ENCODE data around the gene REX1BD. TPM values are rescaled to one million over a fixed set of nuclear protein-coding genes. Genes with fewer than 3 reads are reported as not detected.

The REX1BD gene
- total RNA-seq, 1 experiment from 2014 or later, result 97.1 TPM

DNA sequence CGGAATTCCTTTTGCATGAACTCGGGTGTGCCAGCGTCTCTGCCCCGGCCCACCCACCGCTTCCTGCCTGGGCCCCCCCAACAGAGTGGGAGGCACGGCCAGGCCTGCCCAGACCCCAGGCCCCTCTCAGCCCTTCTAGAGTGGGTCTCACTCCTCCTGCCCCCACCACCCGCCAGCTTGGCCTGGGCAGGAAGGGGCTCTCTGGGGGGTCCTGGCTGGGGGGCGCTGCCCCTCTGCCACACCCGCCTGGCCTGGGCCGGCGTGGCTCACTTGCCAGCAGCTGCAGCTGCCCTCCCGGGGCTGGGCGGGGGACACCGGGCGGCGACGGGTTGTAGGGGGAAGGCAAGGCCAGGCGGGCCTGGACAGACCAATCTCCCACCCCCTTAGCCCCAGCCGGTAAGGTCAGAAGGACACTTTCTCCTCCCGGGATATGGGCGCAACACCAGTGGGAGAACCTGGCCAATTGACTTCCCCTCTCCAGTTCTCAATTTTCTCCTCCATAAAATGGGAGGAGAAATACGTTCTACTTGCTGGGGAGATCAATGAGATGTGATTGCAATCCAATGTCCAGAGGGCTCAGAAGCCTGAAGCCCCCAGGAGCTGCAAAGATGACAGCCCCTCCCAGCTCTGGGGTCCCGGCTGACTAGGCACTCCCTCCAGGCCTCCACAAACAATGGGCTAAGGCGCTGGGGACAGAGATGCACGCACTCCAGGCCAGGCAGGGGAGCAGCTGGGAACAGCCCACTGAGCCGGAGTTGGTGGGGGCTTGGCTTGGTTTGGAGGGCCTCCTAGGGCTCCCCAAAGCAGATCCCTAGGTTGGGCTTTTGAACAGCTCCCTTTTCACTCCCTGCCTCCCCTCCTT is 15.6 kb downstream of the REX1BD start:
- Histone ChIP-seq H3K9ac (ENCODE audit: low read length) (no peak overlapping the region), H3K4me2 (ENCODE audit: low read length) (no peak overlapping the region), H3K4me1 (ENCODE audit: control insufficient read depth in 1 of 2, insufficient read depth in 2 of 2, low read length in 2 of 2) (peaks cover 15 to 17% of the 10 kb centered on the region in 2 experiments), H3K9me3 (ENCODE audit: control insufficient read depth in 1 of 2, insufficient read depth in 1 of 2, low read depth in 1 of 2, low read length in 2 of 2) (no peaks in the 10 kb centered on the region), H3K79me2 (ENCODE audit: insufficient read depth, low read length) (no peaks in the 10 kb centered on the region), H3K27ac (ENCODE audit: low read depth, low read length) (no peak overlapping the region), H3K36me3 (ENCODE audit: control insufficient read depth in 1 of 2, insufficient read depth in 2 of 2, low read length in 2 of 2) (no peaks in the 10 kb centered on the region), H4K20me1 (ENCODE audit: insufficient read depth) (no peaks in the 10 kb centered on the region), H3K27me3 (ENCODE audit: insufficient read depth, low read length) (peaks cover 4% of the 10 kb centered on the region; the same call in 1 of the 2 replicates), H3K4me3 (replicated peaks in 1 of 2; ENCODE audit: low read depth in 1 of 2, low read length in 2 of 2) (no peak overlapping the region), H2AFZ (ENCODE audit: low read depth, low read length, poor library complexity, severe bottlenecking) (no peak overlapping the region), H3K9me2 (ENCODE audit: insufficient read depth) (no peaks in the 10 kb centered on the region)
- RAD21 ChIA-PET (ENCODE audit: low non-redundant PET in 1 of 2, low total read pairs in 2 of 2, uncharacterized antibody in 2 of 2, unreplicated experiment in 2 of 2), result no interaction called here
- TF ChIP-seq EZH2phosphoT487 (IDR thresholded peaks at IDR 0.05; ENCODE audit: borderline replicate concordance) (no peak), EZH2 (IDR thresholded peaks at IDR 0.05) (no peak), CBX3 (IDR thresholded peaks at IDR 0.05; ENCODE audit: low read depth) (no peak), TCF7L2 (IDR thresholded peaks at IDR 0.05; ENCODE audit: borderline replicate concordance, extremely low read depth, insufficient read depth, insufficient read length) (no peak), POLR2A (IDR thresholded peaks at IDR 0.05; ENCODE audit: borderline replicate concordance, extremely low read depth, insufficient read depth, insufficient read length) (no peak), SIN3A (IDR thresholded peaks at IDR 0.05; ENCODE audit: low read depth) (no peak), POLR2AphosphoS5 (IDR thresholded peaks at IDR 0.05; ENCODE audit: low read depth, low read length) (no peak), ZNF274 (IDR thresholded peaks at IDR 0.05; ENCODE audit: low read depth, low read length) (no peak), YY1 (IDR thresholded peaks at IDR 0.05; ENCODE audit: extremely low read depth, insufficient replicate concordance, low read depth, low read length) (no peak), ELF1 (IDR thresholded peaks at IDR 0.05; ENCODE audit: borderline replicate concordance, low read depth) (no peak), CEBPB (IDR thresholded peaks at IDR 0.05; ENCODE audit: low read depth) (no peak), FOSL1 (IDR thresholded peaks at IDR 0.05; ENCODE audit: low read depth) (no peak), RAD21 (IDR thresholded peaks at IDR 0.05; ENCODE audit: low read depth) (no peak), SP1 (IDR thresholded peaks at IDR 0.05; ENCODE audit: low read depth) (no peak)
- TF ChIP-seq, protein P1, sequence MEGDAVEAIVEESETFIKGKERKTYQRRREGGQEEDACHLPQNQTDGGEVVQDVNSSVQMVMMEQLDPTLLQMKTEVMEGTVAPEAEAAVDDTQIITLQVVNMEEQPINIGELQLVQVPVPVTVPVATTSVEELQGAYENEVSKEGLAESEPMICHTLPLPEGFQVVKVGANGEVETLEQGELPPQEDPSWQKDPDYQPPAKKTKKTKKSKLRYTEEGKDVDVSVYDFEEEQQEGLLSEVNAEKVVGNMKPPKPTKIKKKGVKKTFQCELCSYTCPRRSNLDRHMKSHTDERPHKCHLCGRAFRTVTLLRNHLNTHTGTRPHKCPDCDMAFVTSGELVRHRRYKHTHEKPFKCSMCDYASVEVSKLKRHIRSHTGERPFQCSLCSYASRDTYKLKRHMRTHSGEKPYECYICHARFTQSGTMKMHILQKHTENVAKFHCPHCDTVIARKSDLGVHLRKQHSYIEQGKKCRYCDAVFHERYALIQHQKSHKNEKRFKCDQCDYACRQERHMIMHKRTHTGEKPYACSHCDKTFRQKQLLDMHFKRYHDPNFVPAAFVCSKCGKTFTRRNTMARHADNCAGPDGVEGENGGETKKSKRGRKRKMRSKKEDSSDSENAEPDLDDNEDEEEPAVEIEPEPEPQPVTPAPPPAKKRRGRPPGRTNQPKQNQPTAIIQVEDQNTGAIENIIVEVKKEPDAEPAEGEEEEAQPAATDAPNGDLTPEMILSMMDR (IDR thresholded peaks at IDR 0.05 in 2 of 3, conservative IDR thresholded peaks at IDR 0.05 in 1 of 3; ENCODE audit: borderline replicate concordance in 1 of 3, insufficient read depth in 1 of 3, low read depth in 2 of 3, low read length in 2 of 3), result no peak
- TF ChIP-seq, protein P2, sequence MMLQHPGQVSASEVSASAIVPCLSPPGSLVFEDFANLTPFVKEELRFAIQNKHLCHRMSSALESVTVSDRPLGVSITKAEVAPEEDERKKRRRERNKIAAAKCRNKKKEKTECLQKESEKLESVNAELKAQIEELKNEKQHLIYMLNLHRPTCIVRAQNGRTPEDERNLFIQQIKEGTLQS (IDR thresholded peaks at IDR 0.05), result no peak
- TF ChIP-seq, protein P3, sequence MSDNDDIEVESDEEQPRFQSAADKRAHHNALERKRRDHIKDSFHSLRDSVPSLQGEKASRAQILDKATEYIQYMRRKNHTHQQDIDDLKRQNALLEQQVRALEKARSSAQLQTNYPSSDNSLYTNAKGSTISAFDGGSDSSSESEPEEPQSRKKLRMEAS (IDR thresholded peaks at IDR 0.05), result no peak
- TF ChIP-seq, protein P4, sequence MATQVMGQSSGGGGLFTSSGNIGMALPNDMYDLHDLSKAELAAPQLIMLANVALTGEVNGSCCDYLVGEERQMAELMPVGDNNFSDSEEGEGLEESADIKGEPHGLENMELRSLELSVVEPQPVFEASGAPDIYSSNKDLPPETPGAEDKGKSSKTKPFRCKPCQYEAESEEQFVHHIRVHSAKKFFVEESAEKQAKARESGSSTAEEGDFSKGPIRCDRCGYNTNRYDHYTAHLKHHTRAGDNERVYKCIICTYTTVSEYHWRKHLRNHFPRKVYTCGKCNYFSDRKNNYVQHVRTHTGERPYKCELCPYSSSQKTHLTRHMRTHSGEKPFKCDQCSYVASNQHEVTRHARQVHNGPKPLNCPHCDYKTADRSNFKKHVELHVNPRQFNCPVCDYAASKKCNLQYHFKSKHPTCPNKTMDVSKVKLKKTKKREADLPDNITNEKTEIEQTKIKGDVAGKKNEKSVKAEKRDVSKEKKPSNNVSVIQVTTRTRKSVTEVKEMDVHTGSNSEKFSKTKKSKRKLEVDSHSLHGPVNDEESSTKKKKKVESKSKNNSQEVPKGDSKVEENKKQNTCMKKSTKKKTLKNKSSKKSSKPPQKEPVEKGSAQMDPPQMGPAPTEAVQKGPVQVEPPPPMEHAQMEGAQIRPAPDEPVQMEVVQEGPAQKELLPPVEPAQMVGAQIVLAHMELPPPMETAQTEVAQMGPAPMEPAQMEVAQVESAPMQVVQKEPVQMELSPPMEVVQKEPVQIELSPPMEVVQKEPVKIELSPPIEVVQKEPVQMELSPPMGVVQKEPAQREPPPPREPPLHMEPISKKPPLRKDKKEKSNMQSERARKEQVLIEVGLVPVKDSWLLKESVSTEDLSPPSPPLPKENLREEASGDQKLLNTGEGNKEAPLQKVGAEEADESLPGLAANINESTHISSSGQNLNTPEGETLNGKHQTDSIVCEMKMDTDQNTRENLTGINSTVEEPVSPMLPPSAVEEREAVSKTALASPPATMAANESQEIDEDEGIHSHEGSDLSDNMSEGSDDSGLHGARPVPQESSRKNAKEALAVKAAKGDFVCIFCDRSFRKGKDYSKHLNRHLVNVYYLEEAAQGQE (IDR thresholded peaks at IDR 0.05; ENCODE audit: low read depth), result no peak
- TF ChIP-seq, protein P5, sequence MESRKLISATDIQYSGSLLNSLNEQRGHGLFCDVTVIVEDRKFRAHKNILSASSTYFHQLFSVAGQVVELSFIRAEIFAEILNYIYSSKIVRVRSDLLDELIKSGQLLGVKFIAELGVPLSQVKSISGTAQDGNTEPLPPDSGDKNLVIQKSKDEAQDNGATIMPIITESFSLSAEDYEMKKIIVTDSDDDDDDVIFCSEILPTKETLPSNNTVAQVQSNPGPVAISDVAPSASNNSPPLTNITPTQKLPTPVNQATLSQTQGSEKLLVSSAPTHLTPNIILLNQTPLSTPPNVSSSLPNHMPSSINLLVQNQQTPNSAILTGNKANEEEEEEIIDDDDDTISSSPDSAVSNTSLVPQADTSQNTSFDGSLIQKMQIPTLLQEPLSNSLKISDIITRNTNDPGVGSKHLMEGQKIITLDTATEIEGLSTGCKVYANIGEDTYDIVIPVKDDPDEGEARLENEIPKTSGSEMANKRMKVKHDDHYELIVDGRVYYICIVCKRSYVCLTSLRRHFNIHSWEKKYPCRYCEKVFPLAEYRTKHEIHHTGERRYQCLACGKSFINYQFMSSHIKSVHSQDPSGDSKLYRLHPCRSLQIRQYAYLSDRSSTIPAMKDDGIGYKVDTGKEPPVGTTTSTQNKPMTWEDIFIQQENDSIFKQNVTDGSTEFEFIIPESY (IDR thresholded peaks at IDR 0.05; ENCODE audit: extremely low read depth, insufficient replicate concordance, low read length), result no peak
- ATAC-seq (no peak), DNase-seq (ENCODE audit: low read depth, low spot score) (no peak)
- BruUV-seq (replicated peaks), result no TSS peak
- POLR2A ChIA-PET, result no interaction called here
- CTCF ChIA-PET, result no interaction called here
- intact Hi-C loops (cut with micrococcal nuclease), result no loop called here

Data from HCT116 (cell line).